IMR-90 (cell line): ENCODE results near the gene SOX1. TPM values are rescaled to one million over a fixed set of nuclear protein-coding genes. Genes with fewer than 3 reads are reported as not detected.

Experiments used
- ATAC-seq: fragments of 200-7000 bp; cut with Tn5 transposase; 2 replicates; pipeline ENCODE4 v1.9.1; 2020; ENCODE audit warnings: low read depth, mild to moderate bottlenecking, moderate library complexity
- BruUV-seq: library from RNA; stranded (reverse); fragments of 400-500 nt; replicated peaks from 2 replicates; lab custom pipeline; 2021; lab: Mats Ljungman, UMichigan
- CTCF ChIA-PET: fragments of 300-600 bp; formaldehyde crosslinking; extraction: SDS; loops from one replicate; lab custom pipeline; 2021; ENCODE audit warnings: antibody characterized with exemption; lab: Yijun Ruan, JAX
- POLR2A ChIA-PET: fragments of 300-600 bp; sonication (Branson Sonifier 250); formaldehyde crosslinking; loops from one replicate; lab custom pipeline; 2022; ENCODE audit warnings: antibody characterized with exemption; ENCODE audit not compliant: unreplicated experiment; lab: Charles Lee
- DNase-seq: peaks from one replicate; pipeline ENCODE4 v3.0.0; 2013
- H2AFZ ChIP-seq: replicated peaks from 2 replicates; pipeline ENCODE3; 2013; ENCODE audit warnings: low read length, mild to moderate bottlenecking; ENCODE audit not compliant: poor library complexity
- H2AK5ac ChIP-seq: 2 replicates; pipeline ENCODE4 v1.6.1; 2013; ENCODE audit warnings: low read depth, low read length, inconsistent platforms
- H2AK9ac ChIP-seq: replicated peaks from 2 replicates; pipeline ENCODE3; 2013; ENCODE audit warnings: mild to moderate bottlenecking, low read depth, low read length, moderate library complexity; ENCODE audit not compliant: poor library complexity
- H2BK120ac ChIP-seq: 2 replicates; pipeline ENCODE4 v1.6.1; 2013; ENCODE audit warnings: low read depth, low read length, inconsistent platforms
- H2BK15ac ChIP-seq: 3 replicates; pipeline ENCODE4 v1.6.1; 2013; ENCODE audit warnings: low read depth, low read length, inconsistent platforms
- H2BK20ac ChIP-seq: 2 replicates; pipeline ENCODE4 v1.6.1; 2013; ENCODE audit warnings: low read depth, mild to moderate bottlenecking, inconsistent platforms, low read length, moderate library complexity
- H2BK5ac ChIP-seq: 2 replicates; pipeline ENCODE4 v1.6.1; 2013; ENCODE audit warnings: mild to moderate bottlenecking, low read depth, low read length, inconsistent platforms; ENCODE audit not compliant: poor library complexity, severe bottlenecking
- H3K14ac ChIP-seq: replicated peaks from 2 replicates; pipeline ENCODE4 v1.6.1; 2013; ENCODE audit warnings: low read depth, low read length, inconsistent platforms
- H3K18ac ChIP-seq: 2 replicates; pipeline ENCODE4 v1.6.1; 2013; ENCODE audit warnings: low read depth, low read length, control low read depth
- H3K23ac ChIP-seq: 2 replicates; pipeline ENCODE4 v1.6.1; 2013; ENCODE audit warnings: low read depth, low read length, inconsistent platforms
- H3K27ac ChIP-seq: 2 replicates; pipeline ENCODE4 v1.5.1; 2013; ENCODE audit warnings: mild to moderate bottlenecking, control low read depth, low read length; ENCODE audit not compliant: insufficient read depth
- H3K27me3 ChIP-seq: 2 replicates; pipeline ENCODE4 v1.6.1; 2013; ENCODE audit warnings: low read length; ENCODE audit not compliant: control insufficient read depth, insufficient read depth
- H3K36me3 ChIP-seq: 2 replicates; pipeline ENCODE4 v1.6.1; 2013; ENCODE audit warnings: low read length, mixed read lengths; ENCODE audit not compliant: control insufficient read depth, insufficient read depth
- H3K4ac ChIP-seq: 2 replicates; pipeline ENCODE4 v1.6.1; 2013; ENCODE audit warnings: low read depth, low read length, inconsistent platforms
- H3K4me1 ChIP-seq: 2 replicates; pipeline ENCODE4 v1.6.1; 2013; ENCODE audit warnings: low read length, mixed read lengths; ENCODE audit not compliant: control insufficient read depth, insufficient read depth
- H3K4me2 ChIP-seq: 2 replicates; pipeline ENCODE4 v1.6.1; 2013; ENCODE audit warnings: low read depth, mild to moderate bottlenecking, control low read depth, low read length, moderate library complexity
- H3K4me3 ChIP-seq: 2 replicates; pipeline ENCODE4 v1.5.1; 2013; ENCODE audit warnings: low read depth, mild to moderate bottlenecking, control low read depth, low read length, moderate library complexity; ENCODE audit not compliant: insufficient read depth
- H3K56ac ChIP-seq: 2 replicates; pipeline ENCODE4 v1.6.1; 2013; ENCODE audit warnings: low read length, inconsistent platforms; ENCODE audit not compliant: insufficient read depth; ENCODE audit errors: extremely low read depth
- H3K79me1 ChIP-seq, 2 experiments: 2 replicates each; pipeline ENCODE4 v1.6.1; 2013; ENCODE audit warnings: low read length in 2 of 2, inconsistent platforms in 1 of 2, low read depth in 1 of 2
- H3K9ac ChIP-seq: 2 replicates; pipeline ENCODE4 v1.6.1; 2013; ENCODE audit warnings: low read depth, low read length, control low read depth
- H3K9me1 ChIP-seq: 2 replicates; pipeline ENCODE4 v1.6.1; 2013; ENCODE audit warnings: low read length, inconsistent platforms; ENCODE audit not compliant: insufficient read depth
- H3K9me3 ChIP-seq: 2 replicates; pipeline ENCODE4 v1.6.1; 2013; ENCODE audit warnings: low read length; ENCODE audit not compliant: control insufficient read depth, insufficient read depth
- H4K20me1 ChIP-seq: 2 replicates; pipeline ENCODE4 v1.6.1; 2013; ENCODE audit warnings: low read length, inconsistent platforms; ENCODE audit not compliant: insufficient read depth
- H4K5ac ChIP-seq: 2 replicates; pipeline ENCODE4 v1.6.1; 2013; ENCODE audit warnings: mild to moderate bottlenecking, low read depth, low read length, control low read depth
- H4K8ac ChIP-seq, 2 experiments: 2 replicates each; pipeline ENCODE4 v1.6.1; 2013; ENCODE audit warnings: low read depth in 2 of 2, low read length in 2 of 2, control low read depth in 1 of 2, inconsistent platforms in 1 of 2
- H4K91ac ChIP-seq: 2 replicates; pipeline ENCODE4 v1.6.1; 2013; ENCODE audit warnings: low read depth, low read length, inconsistent platforms; ENCODE audit not compliant: insufficient read depth
- BHLHE40 ChIP-seq: fragments of 150-350 bp; IDR thresholded peaks from 2 replicates; pipeline ENCODE4 v1.6.1; 2016; ENCODE audit warnings: mild to moderate bottlenecking, low read depth, low read length
- CEBPB ChIP-seq: IDR thresholded peaks from 2 replicates; pipeline ENCODE4 v1.6.1; 2012; ENCODE audit warnings: low read depth, low read length, improper control_type of control experiment
- CHD1 ChIP-seq: IDR thresholded peaks from 2 replicates; pipeline ENCODE4 v1.6.1; 2012; ENCODE audit warnings: low read depth, low read length, improper control_type of control experiment
- FOS ChIP-seq: fragments of 150-350 bp; IDR thresholded peaks from 2 replicates; pipeline ENCODE4 v1.6.1; 2016; ENCODE audit warnings: low read depth, low read length
- MAFK ChIP-seq: IDR thresholded peaks from 2 replicates; pipeline ENCODE4 v1.6.1; 2012; ENCODE audit warnings: low read depth, low read length, improper control_type of control experiment
- MAZ ChIP-seq: IDR thresholded peaks from 2 replicates; pipeline ENCODE4 v1.6.1; 2012; ENCODE audit warnings: low read depth, mild to moderate bottlenecking, low read length, improper control_type of control experiment, moderate library complexity, borderline replicate concordance
- MXI1 ChIP-seq: IDR thresholded peaks from 2 replicates; pipeline ENCODE4 v1.6.1; 2012; ENCODE audit warnings: low read depth, mild to moderate bottlenecking, low read length, moderate library complexity, borderline replicate concordance
- NFE2L2 ChIP-seq: fragments of 150-350 bp; IDR thresholded peaks from 2 replicates; pipeline ENCODE4 v1.6.1; 2016; ENCODE audit warnings: low read depth, mild to moderate bottlenecking, low read length
- POLR2A ChIP-seq: IDR thresholded peaks from 2 replicates; pipeline ENCODE4 v1.6.1; 2012; ENCODE audit warnings: mild to moderate bottlenecking, low read depth, low read length
- RAD21 ChIP-seq: IDR thresholded peaks from 2 replicates; pipeline ENCODE4 v1.6.1; 2012; ENCODE audit warnings: low read length, improper control_type of control experiment
- RCOR1 ChIP-seq: IDR thresholded peaks from 2 replicates; pipeline ENCODE4 v1.6.1; 2012; ENCODE audit warnings: mild to moderate bottlenecking, low read length, improper control_type of control experiment; ENCODE audit not compliant: insufficient replicate concordance
- RFX5 ChIP-seq: IDR thresholded peaks from 2 replicates; pipeline ENCODE4 v1.8.0; 2012; ENCODE audit warnings: low read depth, mild to moderate bottlenecking, low read length, moderate library complexity
- SMC3 ChIP-seq: fragments of 150-350 bp; IDR thresholded peaks from 2 replicates; pipeline ENCODE4 v1.6.1; 2016; ENCODE audit warnings: low read depth, mild to moderate bottlenecking, antibody characterized with exemption, low read length, moderate library complexity
- WGBS, 2 experiments: methylation state at CpG; one replicate each; pipeline versions ENCODE4 v1.1.5 to v1.1.7; 2013; ENCODE audit warnings: missing lambda C conversion rate in 2 of 2; ENCODE audit not compliant: insufficient read length in 1 of 2; ENCODE audit errors: extremely low coverage in 2 of 2; 5-methylcytosine and 5-hydroxymethylcytosine counted together
- dilution Hi-C: fragments of 300-500 bp; cut with HindIII; formaldehyde crosslinking; loops from one replicate; pipeline ENCODE4 v1.14.3; 2018; ENCODE audit warnings: low sequenced_read_pairs; ENCODE audit not compliant: unreplicated experiment
- in situ Hi-C: fragments of 300-500 bp; cut with MboI; formaldehyde crosslinking; loops from 3 replicates; pipeline ENCODE4 v1.14.3; 2019; ENCODE audit warnings: low sequenced_read_pairs, inconsistent platforms, mixed read lengths
- intact Hi-C: fragments of 100-400 bp; cut with micrococcal nuclease; formaldehyde crosslinking; loops from 2 replicates; pipeline ENCODE4 v1.10.0; 2022
- polyA plus RNA-seq, 3 experiments: library from polyadenylated mRNA; depleted of rRNA; stranded (reverse); fragments of >200 nt; gene quantifications; 2 replicates each; pipeline ENCODE4 v1.2.3, GENCODE V29; 2012; ENCODE audit warnings: low replicate concordance in 1 of 3
- total RNA-seq: library from RNA; depleted of rRNA; stranded (reverse); fragments of >200 nt; gene quantifications from 2 replicates; pipeline ENCODE4 v1.2.3, GENCODE V29; 2012
- TF ChIP-seq, protein P1 (sequence below): fragments of 150-350 bp; IDR thresholded peaks from 2 replicates; pipeline ENCODE4 v1.6.1; 2016; ENCODE audit warnings: low read depth, mild to moderate bottlenecking, low read length, moderate library complexity, borderline replicate concordance
- TF ChIP-seq, protein P2 (sequence below): fragments of 150-350 bp; IDR thresholded peaks from 2 replicates; pipeline ENCODE4 v1.6.1; 2017; ENCODE audit warnings: mild to moderate bottlenecking, antibody characterized with exemption, low read length, low read depth
- TF ChIP-seq, protein P3 (sequence below): conservative IDR thresholded peaks from 2 replicates; pipeline ENCODE4 v1.5.1; 2012; ENCODE audit warnings: mild to moderate bottlenecking, low read depth, low read length, improper control_type of control experiment

Gene SOX1
- total and polyA plus RNA-seq, 2 of the 4 experiments (the other 2 are of a cell fraction) = not detected

DNA sequence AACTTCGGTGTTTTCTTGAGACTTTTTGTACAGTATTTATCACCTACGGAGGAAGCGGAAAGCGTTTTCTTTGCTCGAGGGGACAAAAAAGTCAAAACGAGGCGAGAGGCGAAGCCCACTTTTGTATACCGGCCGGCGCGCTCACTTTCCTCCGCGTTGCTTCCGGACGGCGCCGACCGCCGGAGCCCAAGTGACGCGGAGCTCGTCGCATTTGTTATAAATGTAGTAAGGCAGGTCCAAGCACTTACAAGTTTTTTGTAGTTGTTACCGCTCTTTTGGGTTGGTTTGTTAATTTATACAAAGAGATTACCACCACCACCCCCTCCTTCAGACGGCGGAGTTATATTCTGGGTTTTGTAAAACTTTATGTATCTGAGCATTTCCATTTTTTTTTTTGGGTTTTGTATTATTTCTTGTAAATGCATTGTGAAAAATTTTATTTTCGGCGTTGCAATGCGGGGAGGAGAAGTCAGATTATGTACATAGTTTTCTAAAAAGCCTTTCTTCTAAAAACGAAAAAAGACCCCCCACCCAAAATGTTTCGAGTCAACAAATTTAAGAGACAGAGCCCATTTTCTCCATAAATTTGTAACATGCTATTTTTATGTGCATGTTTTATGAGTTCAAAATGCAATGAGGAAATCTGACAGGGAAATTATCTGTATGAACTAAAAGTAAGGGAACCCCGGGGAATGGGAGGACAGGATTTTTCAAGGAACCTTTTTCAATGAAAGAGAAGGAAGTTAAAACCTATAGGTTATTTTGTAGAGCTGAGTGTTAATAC is 2.3 kb downstream of the SOX1 start:
- Histone ChIP-seq H3K56ac (no peak overlapping the region), H3K23ac (no peak overlapping the region), H2BK120ac (no peak overlapping the region), H3K4me1 (no peaks in the 10 kb centered on the region), H3K36me3 (no peaks in the 10 kb centered on the region), H3K79me1 (no peaks in the 10 kb centered on the region), H3K27me3 (peaks cover 60% of the 10 kb centered on the region), H2AFZ (no peak overlapping the region), H4K8ac (no peak overlapping the region), H2BK5ac (no peak overlapping the region), H3K9me3 (peaks cover 5% of the 10 kb centered on the region), H3K4ac (no peak overlapping the region), H2AK5ac (no peak overlapping the region), H4K91ac (no peak overlapping the region), H3K4me3 (no peak overlapping the region), H3K27ac (no peak overlapping the region), H4K5ac (no peak overlapping the region), H3K4me2 (no peak overlapping the region), H2BK20ac (no peak overlapping the region), H4K20me1 (no peaks in the 10 kb centered on the region), H3K18ac (no peak overlapping the region), H2BK15ac (no peak overlapping the region), H3K9ac (no peak overlapping the region), H3K14ac (no peak overlapping the region), H3K9me1 (no peaks in the 10 kb centered on the region), H2AK9ac (no peak overlapping the region)
- TF ChIP-seq MXI1 = no peak
- no peak for TF ChIP-seq RCOR1
- TF ChIP-seq NFE2L2 = no peak
- no peak for TF ChIP-seq POLR2A
- TF ChIP-seq MAZ = no peak
- no peak for TF ChIP-seq MAFK
- TF ChIP-seq CEBPB = no peak
- no peak for TF ChIP-seq RFX5
- TF ChIP-seq, protein P1, sequence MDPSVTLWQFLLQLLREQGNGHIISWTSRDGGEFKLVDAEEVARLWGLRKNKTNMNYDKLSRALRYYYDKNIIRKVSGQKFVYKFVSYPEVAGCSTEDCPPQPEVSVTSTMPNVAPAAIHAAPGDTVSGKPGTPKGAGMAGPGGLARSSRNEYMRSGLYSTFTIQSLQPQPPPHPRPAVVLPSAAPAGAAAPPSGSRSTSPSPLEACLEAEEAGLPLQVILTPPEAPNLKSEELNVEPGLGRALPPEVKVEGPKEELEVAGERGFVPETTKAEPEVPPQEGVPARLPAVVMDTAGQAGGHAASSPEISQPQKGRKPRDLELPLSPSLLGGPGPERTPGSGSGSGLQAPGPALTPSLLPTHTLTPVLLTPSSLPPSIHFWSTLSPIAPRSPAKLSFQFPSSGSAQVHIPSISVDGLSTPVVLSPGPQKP = no peak
- no peak for TF ChIP-seq CHD1
- TF ChIP-seq RAD21 = no peak
- no peak for TF ChIP-seq FOS
- TF ChIP-seq, protein P2, sequence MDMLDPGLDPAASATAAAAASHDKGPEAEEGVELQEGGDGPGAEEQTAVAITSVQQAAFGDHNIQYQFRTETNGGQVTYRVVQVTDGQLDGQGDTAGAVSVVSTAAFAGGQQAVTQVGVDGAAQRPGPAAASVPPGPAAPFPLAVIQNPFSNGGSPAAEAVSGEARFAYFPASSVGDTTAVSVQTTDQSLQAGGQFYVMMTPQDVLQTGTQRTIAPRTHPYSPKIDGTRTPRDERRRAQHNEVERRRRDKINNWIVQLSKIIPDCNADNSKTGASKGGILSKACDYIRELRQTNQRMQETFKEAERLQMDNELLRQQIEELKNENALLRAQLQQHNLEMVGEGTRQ = no peak
- TF ChIP-seq BHLHE40 = no peak
- TF ChIP-seq, protein P3, sequence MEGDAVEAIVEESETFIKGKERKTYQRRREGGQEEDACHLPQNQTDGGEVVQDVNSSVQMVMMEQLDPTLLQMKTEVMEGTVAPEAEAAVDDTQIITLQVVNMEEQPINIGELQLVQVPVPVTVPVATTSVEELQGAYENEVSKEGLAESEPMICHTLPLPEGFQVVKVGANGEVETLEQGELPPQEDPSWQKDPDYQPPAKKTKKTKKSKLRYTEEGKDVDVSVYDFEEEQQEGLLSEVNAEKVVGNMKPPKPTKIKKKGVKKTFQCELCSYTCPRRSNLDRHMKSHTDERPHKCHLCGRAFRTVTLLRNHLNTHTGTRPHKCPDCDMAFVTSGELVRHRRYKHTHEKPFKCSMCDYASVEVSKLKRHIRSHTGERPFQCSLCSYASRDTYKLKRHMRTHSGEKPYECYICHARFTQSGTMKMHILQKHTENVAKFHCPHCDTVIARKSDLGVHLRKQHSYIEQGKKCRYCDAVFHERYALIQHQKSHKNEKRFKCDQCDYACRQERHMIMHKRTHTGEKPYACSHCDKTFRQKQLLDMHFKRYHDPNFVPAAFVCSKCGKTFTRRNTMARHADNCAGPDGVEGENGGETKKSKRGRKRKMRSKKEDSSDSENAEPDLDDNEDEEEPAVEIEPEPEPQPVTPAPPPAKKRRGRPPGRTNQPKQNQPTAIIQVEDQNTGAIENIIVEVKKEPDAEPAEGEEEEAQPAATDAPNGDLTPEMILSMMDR = no peak
- no peak for TF ChIP-seq SMC3
- DNase-seq (no peak), ATAC-seq (no peak)
- in situ Hi-C loops (no loop called here), dilution Hi-C loops (no loop called here), intact Hi-C loops (no loop called here)
- 0% methylated on average over 4 of the region's 33 CpGs; no CpG with 5 or more reads in 1 of the 2 experiments for WGBS, 2 experiments
- ChIA-PET CTCF (no interaction called here), POLR2A (no interaction called here)
- BruUV-seq = no TSS peak
